HL-60/S4 (cell line): Measurements from ENCODE around the gene GALNT4.

Source experiments
- in situ Hi-C: fragments of 300-500 bp; cut with MboI; formaldehyde crosslinking; loops from 2 replicates; pipeline ENCODE4 v1.14.3; 2022; ENCODE audit warnings: low sequenced_read_pairs

The GALNT4 gene

GRCh38 chr12:89497467-89497866, 27.1 kb downstream of the GALNT4 start:
- in situ Hi-C loops = no loop called here

GRCh38 chr12:89497005-89497404, 27.6 kb downstream of the GALNT4 start:
- in situ Hi-C loops = no loop called here

GRCh38 chr12:89494411-89495231, 30.0 kb downstream of the GALNT4 start:
- in situ Hi-C loops = no loop called here

- in situ Hi-C loops = no loop called here
These were observed 30.8 kb downstream of the GALNT4 start for GRCh38 chr12:89493670-89494302.

- in situ Hi-C loops = no loop called here
These were observed 31.7 kb downstream of the GALNT4 start for GRCh38 chr12:89492883-89493282.

- in situ Hi-C loops = no loop called here
These were observed 33.7 kb downstream of the GALNT4 start for GRCh38 chr12:89490922-89491321.

- in situ Hi-C loops = no loop called here
These were observed 38.3 kb downstream of the GALNT4 start for GRCh38 chr12:89486264-89486663.

- in situ Hi-C loops = no loop called here
These were observed 40.1 kb downstream of the GALNT4 start for GRCh38 chr12:89484470-89484869.

GRCh38 chr12:89481213-89481914, 43.2 kb downstream of the GALNT4 start:
- in situ Hi-C loops = no loop called here

GRCh38 chr12:89479982-89480381, 44.6 kb downstream of the GALNT4 start:
- in situ Hi-C loops = no loop called here

- in situ Hi-C loops = no loop called here
These were observed 46.8 kb downstream of the GALNT4 start for GRCh38 chr12:89477633-89478279.

- in situ Hi-C loops = no loop called here
These were observed 47.5 kb downstream of the GALNT4 start for GRCh38 chr12:89476904-89477595.

- in situ Hi-C loops = no loop called here
These were observed 48.4 kb downstream of the GALNT4 start for GRCh38 chr12:89476232-89476631.

- in situ Hi-C loops = no loop called here
These were observed 49.2 kb downstream of the GALNT4 start for GRCh38 chr12:89475203-89475990.

- in situ Hi-C loops = no loop called here
These were observed 50.0 kb downstream of the GALNT4 start for GRCh38 chr12:89474615-89475014.
